ENCODE results near the gene ODR4.

- TF ChIP-seq EZH2phosphoT487 (IDR thresholded peaks at IDR 0.05; ENCODE audit: insufficient read depth, low read depth) (no peak), EZH2 (IDR thresholded peaks at IDR 0.05; ENCODE audit: insufficient read depth, poor library complexity, severe bottlenecking) (no peak)
Measured at GRCh38 chr1:186330758-186331157, 44.9 kb upstream of the ODR4 start.
